HepG2 (cell line): ENCODE results near the gene KRTAP12-4. TPM values are rescaled to one million over a fixed set of nuclear protein-coding genes. Genes with fewer than 3 reads are reported as not detected.
A peak's percentile ranks its signal among the peaks of the same experiment; 100 is the strongest.

ENCODE experiments used
- DRAP1 ChIP-seq: IDR thresholded peaks from 2 replicates; pipeline ENCODE4 v1.6.1; 2016; ENCODE audit warnings: missing genetic modification reagents, missing compliant biosample characterization
- ESRRA ChIP-seq: sonication (generic); formaldehyde crosslinking; IDR thresholded peaks from 2 replicates; pipeline ENCODE4 v1.5.1; 2020; ENCODE audit warnings: mild to moderate bottlenecking, low read depth, missing genetic modification reagents
- KDM5A ChIP-seq: fragments of 200-600 bp; sonication (generic); IDR thresholded peaks from 2 replicates; pipeline ENCODE4 v1.7.0; 2018; ENCODE audit warnings: antibody characterized with exemption, mild to moderate bottlenecking, low read length, borderline replicate concordance
- NFKBIZ ChIP-seq: IDR thresholded peaks from 2 replicates; pipeline ENCODE4 v1.6.1; 2018; ENCODE audit warnings: missing genetic modification reagents, missing compliant biosample characterization
- PRMT3 ChIP-seq: sonication (generic); formaldehyde crosslinking; IDR thresholded peaks from 2 replicates; pipeline ENCODE4 v1.8.1; 2022; ENCODE audit warnings: low read depth, mild to moderate bottlenecking, moderate library complexity, missing genetic modification reagents, borderline replicate concordance
- SMARCE1 ChIP-seq: fragments of 450-650 bp; IDR thresholded peaks from 2 replicates; pipeline ENCODE4 v1.6.1; 2017; ENCODE audit warnings: borderline replicate concordance
- ZFY ChIP-seq: sonication (generic); formaldehyde crosslinking; IDR thresholded peaks from 2 replicates; pipeline ENCODE4 v1.4.0; 2020; ENCODE audit warnings: missing genetic modification reagents
- ZKSCAN8 ChIP-seq: IDR thresholded peaks from 2 replicates; pipeline ENCODE4 v1.6.1; 2016; ENCODE audit warnings: borderline replicate concordance, missing genetic modification reagents, missing compliant biosample characterization
- ZMYM2 ChIP-seq: sonication (generic); formaldehyde crosslinking; IDR thresholded peaks from 2 replicates; pipeline ENCODE4 v1.8.0; 2022; ENCODE audit warnings: mild to moderate bottlenecking, missing genetic modification reagents
- ZNF230 ChIP-seq: sonication (generic); formaldehyde crosslinking; IDR thresholded peaks from 2 replicates; pipeline ENCODE4 v1.4.0; 2020; ENCODE audit warnings: mild to moderate bottlenecking, missing genetic modification reagents
- ZNF24 ChIP-seq: fragments of 450-650 bp; IDR thresholded peaks from 2 replicates; pipeline ENCODE4 v1.6.1; 2017; ENCODE audit warnings: antibody characterized with exemption, mild to moderate bottlenecking
- ZNF407 ChIP-seq: sonication (generic); formaldehyde crosslinking; IDR thresholded peaks from one replicate; pipeline ENCODE4 v1.5.1; 2020; ENCODE audit warnings: mild to moderate bottlenecking, missing genetic modification reagents; ENCODE audit errors: not compliant biosample characterization
- ZNF501 ChIP-seq: sonication (generic); formaldehyde crosslinking; IDR thresholded peaks from 2 replicates; pipeline ENCODE4 v1.5.1; 2020; ENCODE audit warnings: mild to moderate bottlenecking, moderate library complexity, missing genetic modification reagents
- ZNF552 ChIP-seq: sonication (generic); formaldehyde crosslinking; IDR thresholded peaks from 2 replicates; pipeline ENCODE4 v1.9.0; 2022; ENCODE audit warnings: missing genetic modification reagents, mild to moderate bottlenecking, borderline replicate concordance
- ZNF776 ChIP-seq: sonication (generic); formaldehyde crosslinking; IDR thresholded peaks from 2 replicates; pipeline ENCODE4 v1.4.0; 2020; ENCODE audit warnings: mild to moderate bottlenecking, missing genetic modification reagents
- ZNF788 ChIP-seq: sonication (generic); formaldehyde crosslinking; IDR thresholded peaks from 2 replicates; pipeline ENCODE4 v1.5.0; 2020; ENCODE audit warnings: mild to moderate bottlenecking, missing genetic modification reagents, borderline replicate concordance
- ZNF883 ChIP-seq: sonication (generic); formaldehyde crosslinking; IDR thresholded peaks from 2 replicates; pipeline ENCODE4 v1.5.1; 2020; ENCODE audit warnings: mild to moderate bottlenecking, missing genetic modification reagents; ENCODE audit errors: not compliant biosample characterization
- polyA plus RNA-seq, 8 experiments: library from polyadenylated mRNA; depleted of rRNA in 3 of 8; stranded (reverse) in 7 of 8; unstranded in 1 of 8; fragments of >200 nt; fragmentation: Illumina TruSeq in 4 of 8; extraction: Trizol in 4 of 8; gene quantifications; 2 replicates each; pipeline versions ENCODE4 v1.2.1 to v1.2.3, GENCODE V29; 2011 to 2016; ENCODE audit warnings: low read depth in 4 of 8, missing spikeins in 1 of 8, mixed read lengths in 1 of 8; ENCODE audit not compliant: insufficient read depth in 1 of 8
- total RNA-seq, 5 experiments: library from RNA; depleted of rRNA; stranded (reverse); fragments of >200 nt; fragmentation: Illumina TruSeq; extraction: Trizol; gene quantifications; 2 replicates each; pipeline ENCODE4 v1.2.3, GENCODE V29; 2016; ENCODE audit warnings: low read depth in 1 of 5
- TF ChIP-seq, protein P1 (sequence below): IDR thresholded peaks from 2 replicates; pipeline ENCODE4 v1.6.1; 2016; ENCODE audit warnings: low read depth, borderline replicate concordance
- TF ChIP-seq, protein P2 (sequence below): sonication (generic); formaldehyde crosslinking; conservative IDR thresholded peaks from 2 replicates; pipeline ENCODE4 v1.8.1; 2023; ENCODE audit warnings: missing genetic modification reagents

The KRTAP12-4 gene
- total and polyA plus RNA-seq, 2 of the 13 experiments (the other 11 are each of a cell fraction or from before 2014, with no cell fraction given), result not detected

- TF ChIP-seq, protein P1, sequence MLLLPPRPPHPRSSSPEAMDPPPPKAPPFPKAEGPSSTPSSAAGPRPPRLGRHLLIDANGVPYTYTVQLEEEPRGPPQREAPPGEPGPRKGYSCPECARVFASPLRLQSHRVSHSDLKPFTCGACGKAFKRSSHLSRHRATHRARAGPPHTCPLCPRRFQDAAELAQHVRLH, result peak; percentile 66; the same call in 1 of the 2 replicates
- TF ChIP-seq ZMYM2, result peak; percentile 89
- no peak for TF ChIP-seq ZNF407 (CRISPR knock-in tag)
- TF ChIP-seq ZNF24, result no peak
- no peak for TF ChIP-seq PRMT3 (CRISPR knock-in tag)
- no peak for TF ChIP-seq SMARCE1
- peak; percentile 99 for TF ChIP-seq ESRRA (CRISPR knock-in tag)
- TF ChIP-seq ZNF501 (CRISPR knock-in tag), result no peak; the same call in none of the 2 replicates
- TF ChIP-seq ZNF230 (CRISPR knock-in tag), result 0 out of 2 replicates have a peak, but pooled peaks have one; percentile 67
- peak; percentile 62; the same call in 1 of the 2 replicates for TF ChIP-seq ZNF788 (CRISPR knock-in tag)
- TF ChIP-seq ZKSCAN8 (CRISPR knock-in tag), result no peak
- TF ChIP-seq, protein P2, sequence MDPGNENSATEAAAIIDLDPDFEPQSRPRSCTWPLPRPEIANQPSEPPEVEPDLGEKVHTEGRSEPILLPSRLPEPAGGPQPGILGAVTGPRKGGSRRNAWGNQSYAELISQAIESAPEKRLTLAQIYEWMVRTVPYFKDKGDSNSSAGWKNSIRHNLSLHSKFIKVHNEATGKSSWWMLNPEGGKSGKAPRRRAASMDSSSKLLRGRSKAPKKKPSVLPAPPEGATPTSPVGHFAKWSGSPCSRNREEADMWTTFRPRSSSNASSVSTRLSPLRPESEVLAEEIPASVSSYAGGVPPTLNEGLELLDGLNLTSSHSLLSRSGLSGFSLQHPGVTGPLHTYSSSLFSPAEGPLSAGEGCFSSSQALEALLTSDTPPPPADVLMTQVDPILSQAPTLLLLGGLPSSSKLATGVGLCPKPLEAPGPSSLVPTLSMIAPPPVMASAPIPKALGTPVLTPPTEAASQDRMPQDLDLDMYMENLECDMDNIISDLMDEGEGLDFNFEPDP, result no peak
- TF ChIP-seq ZNF883 (CRISPR knock-in tag), result no peak
- TF ChIP-seq ZNF552 (CRISPR knock-in tag), result no peak
- TF ChIP-seq ZFY (CRISPR knock-in tag), result no peak
- no peak for TF ChIP-seq KDM5A
- TF ChIP-seq NFKBIZ (CRISPR knock-in tag), result no peak
- TF ChIP-seq ZNF776 (CRISPR knock-in tag), result no peak
- peak; percentile 54; the same call in 1 of the 2 replicates for TF ChIP-seq DRAP1 (CRISPR knock-in tag)
These were observed 45.9 kb upstream of the KRTAP12-4 start (continued) for GRCh38 chr21:44700101-44701022.
